ENCODE measurements around the gene SPRR1A. TPM values are rescaled to one million over a fixed set of nuclear protein-coding genes. Genes with fewer than 3 reads are reported as not detected.

SPRR1A gene
- polyA plus RNA-seq, 1 donor from 2014 or later: not detected

DNA sequence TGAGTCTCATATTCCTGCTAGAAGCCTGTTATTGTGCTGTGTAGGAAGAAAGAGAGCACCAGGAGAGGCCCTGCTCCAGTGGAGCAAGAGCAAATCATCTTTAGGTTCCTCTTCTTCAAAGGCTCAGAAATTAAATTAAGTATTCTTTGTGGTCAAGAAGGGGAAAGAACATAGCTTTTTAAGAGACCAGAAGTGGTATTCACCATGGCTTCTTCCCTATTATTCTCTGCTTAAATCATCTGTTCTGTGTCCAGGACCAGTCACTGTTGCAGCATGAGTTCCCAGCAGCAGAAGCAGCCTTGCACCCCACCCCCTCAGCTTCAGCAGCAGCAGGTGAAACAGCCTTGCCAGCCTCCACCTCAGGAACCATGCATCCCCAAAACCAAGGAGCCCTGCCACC is 48.2 kb downstream of the SPRR1A start:
- Mint-ChIP-seq H3K36me3 (no peaks in the 10 kb centered on the region), H3K27ac (no peak overlapping the region), H3K9me3 (peaks cover 0 to 3% (median 0%) of the 10 kb centered on the region in 3 donors), H3K27me3 (peaks cover 6% of the 10 kb centered on the region), H3K4me1 (peaks cover 0 to 1% (median 0%) of the 10 kb centered on the region in 3 donors), H3K4me3 (no peak overlapping the region)

DNA sequence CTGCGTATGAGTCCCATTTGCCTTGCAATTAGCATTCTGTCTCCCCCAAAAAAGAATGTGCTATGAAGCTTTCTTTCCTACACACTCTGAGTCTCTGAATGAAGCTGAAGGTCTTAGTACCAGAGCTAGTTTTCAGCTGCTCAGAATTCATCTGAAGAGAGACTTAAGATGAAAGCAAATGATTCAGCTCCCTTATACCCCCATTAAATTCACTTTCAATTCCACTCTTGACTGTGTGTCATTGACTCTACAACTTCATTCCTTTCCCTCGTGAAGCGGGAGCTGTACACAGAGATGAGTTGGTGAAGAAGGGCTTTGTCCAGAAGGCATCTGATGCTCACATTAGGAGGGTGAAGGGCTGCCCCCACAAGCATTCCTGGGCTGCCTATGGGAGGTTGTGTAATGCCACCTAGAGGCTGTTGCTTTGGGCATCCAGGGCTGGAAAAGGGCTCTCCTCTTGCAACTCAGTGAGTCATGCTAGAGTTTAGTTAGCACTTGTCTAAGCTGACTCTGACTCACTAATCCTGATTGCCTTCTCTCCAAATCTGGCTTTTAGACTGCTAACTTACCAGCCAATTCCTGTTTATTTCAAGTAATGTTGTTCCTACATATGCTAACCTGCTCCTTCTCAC is 48.9 kb downstream of the SPRR1A start:
- peaks cover 0 to 3% (median 0%) of the 10 kb centered on the region in 3 donors for H3K9me3 Mint-ChIP-seq
- H3K27me3 Mint-ChIP-seq: peaks cover 6% of the 10 kb centered on the region
- no peak overlapping the region for H3K4me3 Mint-ChIP-seq
- peaks cover 0 to 1% (median 0%) of the 10 kb centered on the region in 3 donors for H3K4me1 Mint-ChIP-seq
- H3K36me3 Mint-ChIP-seq: no peaks in the 10 kb centered on the region
- no peak overlapping the region for H3K27ac Mint-ChIP-seq

DNA sequence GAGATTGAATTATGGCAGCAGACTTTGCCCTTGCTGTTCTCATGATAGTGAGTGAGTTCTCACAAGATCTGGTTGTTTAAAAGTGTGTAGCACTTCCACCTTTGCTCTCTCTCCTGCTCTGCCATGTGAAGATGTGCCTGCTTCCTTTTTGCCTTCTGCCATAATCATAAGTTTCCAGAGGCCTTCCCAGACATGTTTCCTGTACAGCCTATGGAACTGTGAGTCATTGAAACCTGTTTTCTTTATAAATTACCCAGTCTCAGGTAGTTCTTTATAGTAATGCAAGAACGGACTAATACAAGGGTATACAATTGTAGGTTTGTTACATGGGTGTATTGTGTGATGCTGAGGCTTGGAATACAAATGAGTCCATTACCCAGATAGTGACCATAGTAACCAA is 51.3 kb downstream of the SPRR1A start:
- no peaks in the 10 kb centered on the region for H3K4me1 Mint-ChIP-seq
- H3K27ac Mint-ChIP-seq: no peak overlapping the region
- no peak overlapping the region for H3K4me3 Mint-ChIP-seq
- peaks cover 15% of the 10 kb centered on the region for H3K27me3 Mint-ChIP-seq
- H3K9me3 Mint-ChIP-seq: peaks cover 0 to 2% (median 0%) of the 10 kb centered on the region in 3 donors
- H3K36me3 Mint-ChIP-seq: no peaks in the 10 kb centered on the region

Other genes with a start within 250 kb of the SPRR1A start
- gene KPRP, start 226.1 kb upstream of the SPRR1A start, polyA plus RNA-seq: not detected
- not detected for gene LCE1F, start 208.9 kb upstream of the SPRR1A start, polyA plus RNA-seq
- gene LCE1E, start 197.8 kb upstream of the SPRR1A start, polyA plus RNA-seq: not detected
- gene LCE1D, start 187.4 kb upstream of the SPRR1A start, polyA plus RNA-seq: not detected
- gene LCE1C, start 177.4 kb upstream of the SPRR1A start, polyA plus RNA-seq: not detected
- gene LCE1B, start 172.1 kb upstream of the SPRR1A start, polyA plus RNA-seq: not detected
- gene LCE1A, start 156.6 kb upstream of the SPRR1A start, polyA plus RNA-seq: not detected
- gene LCE6A, start 141.2 kb upstream of the SPRR1A start, polyA plus RNA-seq: not detected
- gene LCE7A, start 124.1 kb upstream of the SPRR1A start, polyA plus RNA-seq: not detected
- not detected for gene SMCP, start 105.8 kb upstream of the SPRR1A start, polyA plus RNA-seq
- gene IVL, start 75.5 kb upstream of the SPRR1A start, polyA plus RNA-seq: not detected
- gene SPRR5, start 36.9 kb upstream of the SPRR1A start, polyA plus RNA-seq: not detected
- not detected for gene SPRR4, start 13.4 kb upstream of the SPRR1A start, polyA plus RNA-seq
- not detected for gene SPRR3, start 17.7 kb downstream of the SPRR1A start, polyA plus RNA-seq
- not detected for gene SPRR1B, start 47.1 kb downstream of the SPRR1A start, polyA plus RNA-seq
- not detected for gene SPRR2D, start 57.0 kb downstream of the SPRR1A start, polyA plus RNA-seq
- gene SPRR2A, start 73.4 kb downstream of the SPRR1A start, polyA plus RNA-seq: not detected
- not detected for gene SPRR2B, start 87.5 kb downstream of the SPRR1A start, polyA plus RNA-seq
- gene SPRR2E, start 110.4 kb downstream of the SPRR1A start, polyA plus RNA-seq: not detected
- gene SPRR2F, start 129.4 kb downstream of the SPRR1A start, polyA plus RNA-seq: not detected
- gene SPRR2G, start 166.8 kb downstream of the SPRR1A start, polyA plus RNA-seq: not detected
- not detected for gene LELP1, start 219.3 kb downstream of the SPRR1A start, polyA plus RNA-seq
- gene PRR9, start 233.5 kb downstream of the SPRR1A start, polyA plus RNA-seq: not detected

All from IgD-negative memory B cell (primary cell).